Right renal pelvis (tissue), 4 donors: ENCODE data around the gene FNDC11. TPM values are rescaled to one million over a fixed set of nuclear protein-coding genes. Genes with fewer than 3 reads are reported as not detected.
"Not testable (repeated sequence)": the region's sequence is repeated elsewhere in the genome, so short reads cannot be mapped to it uniquely, and the experiment has no call there.

ENCODE experiments used
- DNase-seq, 4 donors: peaks; one replicate each; pipeline ENCODE4 v3.0.0-alpha.2; 2013; ENCODE audit warnings: low read depth in 4 of 4, low spot score in 3 of 4, missing footprints in 1 of 4
- polyA plus RNA-seq, 4 donors: library from polyadenylated mRNA; unstranded; fragments of 120-200 nt; gene quantifications; one replicate each; pipeline ENCODE4 v1.2.1, GENCODE V29; 2013; ENCODE audit not compliant: insufficient read length in 4 of 4

FNDC11 gene
- polyA plus RNA-seq, 4 donors, result 0.90 to 2.1 (median 1.1) TPM

GRCh38 chr20:63565021-63565698 lies 11.2 kb downstream of the FNDC11 start:
- no peak for DNase-seq

- DNase-seq, result no peak
These were observed 11.9 kb downstream of the FNDC11 start for GRCh38 chr20:63565699-63566335.

- DNase-seq, result no peak
These were observed 12.6 kb downstream of the FNDC11 start for GRCh38 chr20:63566395-63567135.

GRCh38 chr20:63567136-63567385 lies 13.1 kb downstream of the FNDC11 start:
- DNase-seq, result no peak

- no peak for DNase-seq
These were observed 13.6 kb downstream of the FNDC11 start for GRCh38 chr20:63567386-63568169.

GRCh38 chr20:63568170-63568981 lies 14.4 kb downstream of the FNDC11 start:
- no peak for DNase-seq

- DNase-seq, result no peak
These were observed 15.3 kb downstream of the FNDC11 start for GRCh38 chr20:63568986-63569949.

- DNase-seq, result no peak
These were observed 16.5 kb downstream of the FNDC11 start for GRCh38 chr20:63570281-63571086.

GRCh38 chr20:63571087-63571478 lies 17.1 kb downstream of the FNDC11 start:
- DNase-seq, result not testable (repeated sequence)

- no peak for DNase-seq
These were observed 18.3 kb downstream of the FNDC11 start for GRCh38 chr20:63572071-63572787.

GRCh38 chr20:63572788-63573646 lies 19.1 kb downstream of the FNDC11 start:
- no peak for DNase-seq

GRCh38 chr20:63573647-63574131 lies 19.7 kb downstream of the FNDC11 start:
- no peak for DNase-seq

GRCh38 chr20:63574156-63574828 lies 20.3 kb downstream of the FNDC11 start, which contains the start of gene HELZ2:
HELZ2 (minus strand) TSS chr20:63574239; CDS start chr20:63572385, 1,854 bp downstream.
- no peak for DNase-seq

- no peak for DNase-seq
These were observed 21.1 kb downstream of the FNDC11 start for GRCh38 chr20:63574829-63575743.

GRCh38 chr20:63576311-63576710 lies 22.4 kb downstream of the FNDC11 start:
- DNase-seq, result no peak
